ENCODE data around the gene UAP1L1.
A peak's percentile ranks its signal among the peaks of the same experiment; 100 is the strongest.

Gene UAP1L1

DNA sequence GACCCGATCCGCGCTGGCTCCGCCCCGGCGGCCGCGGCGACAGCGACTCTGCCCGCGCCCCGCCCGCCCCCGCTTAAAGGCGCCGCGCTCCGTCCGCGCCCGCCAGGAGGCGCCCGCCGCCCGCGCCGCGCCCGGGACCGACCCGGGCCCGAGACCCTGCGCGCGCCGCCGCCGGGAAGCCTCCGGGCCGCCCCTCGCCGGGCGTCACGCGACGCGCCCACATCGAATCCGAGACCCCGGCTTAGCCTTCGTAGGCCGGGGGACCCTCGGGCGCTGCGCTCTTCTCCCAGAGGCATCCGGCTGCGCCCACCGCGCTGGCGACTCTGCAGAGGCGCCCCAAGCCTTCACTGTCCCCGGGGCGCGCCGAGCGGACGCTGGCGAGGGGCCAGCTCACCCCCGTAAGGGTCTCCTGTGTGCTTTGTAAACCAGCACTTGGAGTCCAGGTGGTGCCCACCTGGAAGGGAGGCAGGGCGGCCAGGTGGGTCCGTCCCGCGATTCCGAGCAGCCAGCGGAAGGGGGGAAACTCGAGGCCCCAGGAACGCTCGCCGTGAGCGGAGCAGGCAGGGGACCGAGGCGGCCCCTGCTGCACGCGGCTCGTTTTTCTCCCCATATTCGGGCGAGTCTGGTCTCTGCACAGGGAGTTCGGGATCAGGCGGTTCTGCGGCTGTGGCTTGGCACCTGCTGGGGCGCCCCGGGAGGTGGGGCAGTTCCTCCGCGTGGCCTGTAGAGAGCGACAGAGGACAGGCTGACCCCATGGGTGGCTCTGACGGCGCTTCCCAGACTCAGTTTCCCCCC is 48.9 kb upstream of the UAP1L1 start (continued):
- TF ChIP-seq WT1 (tag by site-specific recombination; IDR thresholded peaks at IDR 0.05), result peak; percentile 58; the same call in 1 of the 2 replicates
- no peak for TF ChIP-seq ZNF157 (tag by site-specific recombination; IDR thresholded peaks at IDR 0.05)
- TF ChIP-seq ZNF223 (tag by site-specific recombination; IDR thresholded peaks at IDR 0.05), result no peak
- 0 out of 2 replicates have a peak, but pooled peaks have one; percentile 2 for TF ChIP-seq ZFP37 (tag by site-specific recombination; IDR thresholded peaks at IDR 0.05)
- 0 out of 2 replicates have a peak, but pooled peaks have one; percentile 9 for TF ChIP-seq ZNF76 (tag by site-specific recombination; IDR thresholded peaks at IDR 0.05; ENCODE audit: borderline replicate concordance, low read depth)
- no peak for TF ChIP-seq ZNF585B (tag by site-specific recombination; IDR thresholded peaks at IDR 0.05)
- TF ChIP-seq ZNF654 (tag by site-specific recombination; IDR thresholded peaks at IDR 0.05; ENCODE audit: low read depth), result peak; percentile 48; the same call in 1 of the 2 replicates
- no peak for TF ChIP-seq ZNF211 (tag by site-specific recombination; IDR thresholded peaks at IDR 0.05; ENCODE audit: low read depth)
- no peak for TF ChIP-seq ZNF510 (tag by site-specific recombination; IDR thresholded peaks at IDR 0.05; ENCODE audit: insufficient replicate concordance)
- peak; percentile 99 for TF ChIP-seq ZNF423 (tag by site-specific recombination; IDR thresholded peaks at IDR 0.05)
- TF ChIP-seq ZNF140 (tag by site-specific recombination; IDR thresholded peaks at IDR 0.05), result no peak
- no peak for TF ChIP-seq ZNF169 (tag by site-specific recombination; IDR thresholded peaks at IDR 0.05)
- no peak for TF ChIP-seq ZNF248 (tag by site-specific recombination; IDR thresholded peaks at IDR 0.05)
- TF ChIP-seq, protein P1, sequence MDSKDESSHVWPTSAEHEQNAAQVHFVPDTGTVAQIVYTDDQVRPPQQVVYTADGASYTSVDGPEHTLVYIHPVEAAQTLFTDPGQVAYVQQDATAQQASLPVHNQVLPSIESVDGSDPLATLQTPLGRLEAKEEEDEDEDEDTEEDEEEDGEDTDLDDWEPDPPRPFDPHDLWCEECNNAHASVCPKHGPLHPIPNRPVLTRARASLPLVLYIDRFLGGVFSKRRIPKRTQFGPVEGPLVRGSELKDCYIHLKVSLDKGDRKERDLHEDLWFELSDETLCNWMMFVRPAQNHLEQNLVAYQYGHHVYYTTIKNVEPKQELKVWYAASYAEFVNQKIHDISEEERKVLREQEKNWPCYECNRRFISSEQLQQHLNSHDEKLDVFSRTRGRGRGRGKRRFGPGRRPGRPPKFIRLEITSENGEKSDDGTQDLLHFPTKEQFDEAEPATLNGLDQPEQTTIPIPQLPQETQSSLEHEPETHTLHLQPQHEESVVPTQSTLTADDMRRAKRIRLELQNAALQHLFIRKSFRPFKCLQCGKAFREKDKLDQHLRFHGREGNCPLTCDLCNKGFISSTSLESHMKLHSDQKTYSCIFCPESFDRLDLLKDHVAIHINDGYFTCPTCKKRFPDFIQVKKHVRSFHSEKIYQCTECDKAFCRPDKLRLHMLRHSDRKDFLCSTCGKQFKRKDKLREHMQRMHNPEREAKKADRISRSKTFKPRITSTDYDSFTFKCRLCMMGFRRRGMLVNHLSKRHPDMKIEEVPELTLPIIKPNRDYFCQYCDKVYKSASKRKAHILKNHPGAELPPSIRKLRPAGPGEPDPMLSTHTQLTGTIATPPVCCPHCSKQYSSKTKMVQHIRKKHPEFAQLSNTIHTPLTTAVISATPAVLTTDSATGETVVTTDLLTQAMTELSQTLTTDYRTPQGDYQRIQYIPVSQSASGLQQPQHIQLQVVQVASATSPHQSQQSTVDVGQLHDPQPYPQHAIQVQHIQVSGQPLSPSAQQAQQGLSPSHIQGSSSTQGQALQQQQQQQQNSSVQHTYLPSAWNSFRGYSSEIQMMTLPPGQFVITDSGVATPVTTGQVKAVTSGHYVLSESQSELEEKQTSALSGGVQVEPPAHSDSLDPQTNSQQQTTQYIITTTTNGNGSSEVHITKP (tag by site-specific recombination; IDR thresholded peaks at IDR 0.05), result peak; percentile 61
- no peak; the same call in 1 of the 2 replicates for TF ChIP-seq ZNF398 (tag by site-specific recombination; IDR thresholded peaks at IDR 0.05)
- no peak for TF ChIP-seq ZNF571 (tag by site-specific recombination; IDR thresholded peaks at IDR 0.05)
- TF ChIP-seq ZNF837 (tag by site-specific recombination; IDR thresholded peaks at IDR 0.05), result no peak
- peak; percentile 41 for TF ChIP-seq EGR2 (tag by site-specific recombination; IDR thresholded peaks at IDR 0.05; ENCODE audit: low read depth)
- TF ChIP-seq ZNF830 (tag by site-specific recombination; IDR thresholded peaks at IDR 0.05; ENCODE audit: low read depth), result no peak
- TF ChIP-seq ZNF530 (tag by site-specific recombination; IDR thresholded peaks at IDR 0.05; ENCODE audit: low read depth), result no peak
- no peak for TF ChIP-seq ZNF514 (tag by site-specific recombination; IDR thresholded peaks at IDR 0.05)
- TF ChIP-seq HIC1 (tag by site-specific recombination; IDR thresholded peaks at IDR 0.05), result peak; percentile 29
- no peak for TF ChIP-seq ZFP3 (tag by site-specific recombination; IDR thresholded peaks at IDR 0.05; ENCODE audit: low read depth)
- TF ChIP-seq BCL11A (tag by site-specific recombination; IDR thresholded peaks at IDR 0.05; ENCODE audit: low read depth), result peak; percentile 54; the same call in 1 of the 2 replicates
- no peak for TF ChIP-seq ZSCAN18 (tag by site-specific recombination; IDR thresholded peaks at IDR 0.05)
- peak; percentile 31; the same call in 1 of the 2 replicates for TF ChIP-seq SP7 (tag by site-specific recombination; IDR thresholded peaks at IDR 0.05)
- TF ChIP-seq SP3 (tag by site-specific recombination; IDR thresholded peaks at IDR 0.05), result peak; percentile 55
- TF ChIP-seq GFI1B (tag by site-specific recombination; IDR thresholded peaks at IDR 0.05), result no peak
- TF ChIP-seq CTCF (tag by site-specific recombination; IDR thresholded peaks at IDR 0.05), result peak; percentile 57
